ENCODE measurements around the gene IGFL2. TPM values are rescaled to one million over a fixed set of nuclear protein-coding genes. Genes with fewer than 3 reads are reported as not detected.

The IGFL2 gene
- total and polyA plus RNA-seq, 10 donors = not detected

GRCh38 chr19:46201454-46202310, 53.6 kb downstream of the IGFL2 start:
- no peak overlapping the region for H3K27ac ChIP-seq
- intact Hi-C loops (cut with DNase I; ENCODE audit: low total_unique reads) = no loop called here
- WGBS, 5 donors = 67 to 79% (median 75%) methylated on average over 16 of the region's 16 CpGs
- no peak overlapping the region for H3K4me3 ChIP-seq
- H3K9me3 ChIP-seq = no peaks in the 10 kb centered on the region
- H3K4me1 ChIP-seq = no peaks in the 10 kb centered on the region
- no peaks in the 10 kb centered on the region for H3K36me3 ChIP-seq
- TF ChIP-seq POLR2AphosphoS5 (IDR thresholded peaks at IDR 0.05) = no peak
- TF ChIP-seq POLR2A (IDR thresholded peaks at IDR 0.05) = no peak
- TF ChIP-seq, protein P1, sequence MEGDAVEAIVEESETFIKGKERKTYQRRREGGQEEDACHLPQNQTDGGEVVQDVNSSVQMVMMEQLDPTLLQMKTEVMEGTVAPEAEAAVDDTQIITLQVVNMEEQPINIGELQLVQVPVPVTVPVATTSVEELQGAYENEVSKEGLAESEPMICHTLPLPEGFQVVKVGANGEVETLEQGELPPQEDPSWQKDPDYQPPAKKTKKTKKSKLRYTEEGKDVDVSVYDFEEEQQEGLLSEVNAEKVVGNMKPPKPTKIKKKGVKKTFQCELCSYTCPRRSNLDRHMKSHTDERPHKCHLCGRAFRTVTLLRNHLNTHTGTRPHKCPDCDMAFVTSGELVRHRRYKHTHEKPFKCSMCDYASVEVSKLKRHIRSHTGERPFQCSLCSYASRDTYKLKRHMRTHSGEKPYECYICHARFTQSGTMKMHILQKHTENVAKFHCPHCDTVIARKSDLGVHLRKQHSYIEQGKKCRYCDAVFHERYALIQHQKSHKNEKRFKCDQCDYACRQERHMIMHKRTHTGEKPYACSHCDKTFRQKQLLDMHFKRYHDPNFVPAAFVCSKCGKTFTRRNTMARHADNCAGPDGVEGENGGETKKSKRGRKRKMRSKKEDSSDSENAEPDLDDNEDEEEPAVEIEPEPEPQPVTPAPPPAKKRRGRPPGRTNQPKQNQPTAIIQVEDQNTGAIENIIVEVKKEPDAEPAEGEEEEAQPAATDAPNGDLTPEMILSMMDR (IDR thresholded peaks at IDR 0.05 in 8 of 11, conservative IDR thresholded peaks at IDR 0.05 in 3 of 11) = no peak
- DNase-seq = no peak
- H3K27me3 ChIP-seq (replicated peaks in 1 of 7) = peaks cover 0 to 52% (median 3%) of the 10 kb centered on the region in 7 donors

GRCh38 chr19:46202426-46202825, 54.4 kb downstream of the IGFL2 start:
- 44 to 65% (median 55%) methylated on average over 4 of the region's 4 CpGs for WGBS, 5 donors

GRCh38 chr19:46202872-46203860, 55.1 kb downstream of the IGFL2 start:
- H3K36me3 ChIP-seq = no peaks in the 10 kb centered on the region
- WGBS, 5 donors = 83 to 87% (median 84%) methylated on average over 8 of the region's 8 CpGs
- TF ChIP-seq POLR2A (IDR thresholded peaks at IDR 0.05) = no peak
- no peak for TF ChIP-seq POLR2AphosphoS5 (IDR thresholded peaks at IDR 0.05)
- TF ChIP-seq, protein P1 (IDR thresholded peaks at IDR 0.05 in 8 of 11, conservative IDR thresholded peaks at IDR 0.05 in 3 of 11) = no peak
- no peaks in the 10 kb centered on the region for H3K4me1 ChIP-seq
- no peaks in the 10 kb centered on the region for H3K9me3 ChIP-seq
- no peak overlapping the region for H3K27ac ChIP-seq
- H3K27me3 ChIP-seq (replicated peaks in 1 of 7) = peaks cover 0 to 52% (median 0%) of the 10 kb centered on the region in 7 donors
- DNase-seq = no peak
- intact Hi-C loops (cut with DNase I; ENCODE audit: low total_unique reads) = no loop called here
- no peak overlapping the region for H3K4me3 ChIP-seq

More at GRCh38 chr19:46202426-46202825, 54.4 kb downstream of the IGFL2 start:
- Histone ChIP-seq H3K27ac (no peak overlapping the region), H3K9me3 (no peaks in the 10 kb centered on the region), H3K36me3 (no peaks in the 10 kb centered on the region), H3K4me1 (no peaks in the 10 kb centered on the region), H3K4me3 (no peak overlapping the region), H3K27me3 (replicated peaks in 1 of 7) (peaks cover 0 to 51% (median 0%) of the 10 kb centered on the region in 7 donors)
- TF ChIP-seq, protein P1 (IDR thresholded peaks at IDR 0.05 in 8 of 11, conservative IDR thresholded peaks at IDR 0.05 in 3 of 11) = no peak
- intact Hi-C loops (cut with DNase I; ENCODE audit: low total_unique reads) = no loop called here
- DNase-seq = no peak
